IPS-15b (cell line): ENCODE measurements around the gene UBL7.

Experiments used
- H3K27me3 ChIP-seq: one replicate; pipeline ENCODE4 v1.6.1; 2013; ENCODE audit warnings: low read length; ENCODE audit not compliant: control insufficient read depth, insufficient read depth
- H3K36me3 ChIP-seq: one replicate; pipeline ENCODE4 v1.6.1; 2013; ENCODE audit warnings: low read length; ENCODE audit not compliant: control insufficient read depth, insufficient read depth
- H3K4me1 ChIP-seq: one replicate; pipeline ENCODE4 v1.6.1; 2013; ENCODE audit warnings: mild to moderate bottlenecking, low read length; ENCODE audit not compliant: control insufficient read depth, insufficient read depth
- H3K4me3 ChIP-seq: one replicate; pipeline ENCODE4 v1.5.1; 2013; ENCODE audit warnings: low read depth, low read length
- H3K9ac ChIP-seq: one replicate; pipeline ENCODE4 v1.6.1; 2013; ENCODE audit warnings: low read depth, mild to moderate bottlenecking, low read length
- H3K9me3 ChIP-seq: one replicate; pipeline ENCODE4 v1.6.1; 2013; ENCODE audit warnings: mild to moderate bottlenecking, low read length; ENCODE audit not compliant: control insufficient read depth, insufficient read depth

UBL7 gene

DNA sequence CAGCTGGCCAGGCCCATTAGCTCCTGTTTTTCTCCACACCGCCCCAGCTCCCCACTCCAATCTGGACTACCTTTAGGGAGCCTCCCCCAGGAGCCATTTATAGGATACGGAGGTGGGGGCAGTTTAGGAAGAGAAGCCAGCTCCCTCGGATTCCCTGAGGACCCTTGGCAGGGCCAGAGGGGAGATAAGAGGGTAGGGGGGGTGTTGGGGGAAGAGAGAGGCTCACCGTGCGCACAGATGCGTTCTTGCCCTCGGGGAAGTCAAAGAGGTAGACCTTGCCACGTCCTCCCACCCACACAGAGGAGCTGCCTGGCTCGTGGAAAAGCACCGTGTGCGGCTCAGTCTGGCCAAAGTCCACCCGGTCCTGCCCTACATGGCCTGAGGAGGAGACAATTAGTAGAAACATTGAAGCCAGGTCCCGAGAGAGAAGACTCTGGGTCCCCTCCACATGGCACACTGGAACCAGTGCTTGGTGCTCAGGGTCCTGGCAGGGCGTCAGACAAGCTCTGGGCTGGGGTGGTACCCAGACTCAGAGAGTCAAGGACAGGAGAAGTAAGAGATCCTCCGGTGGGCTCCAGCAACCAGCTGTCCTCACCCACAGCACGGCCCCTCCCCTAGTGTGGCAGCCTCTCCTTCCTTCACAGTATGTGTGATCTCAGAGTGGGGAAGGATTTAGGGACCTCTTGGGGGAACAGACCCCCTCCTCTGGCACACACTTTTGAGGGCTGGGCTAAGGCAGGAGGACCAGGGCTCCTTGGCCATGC is 42.2 kb downstream of the UBL7 start:
- Histone ChIP-seq H3K36me3 (peaks cover 23% of the 10 kb centered on the region), H3K9me3 (no peaks in the 10 kb centered on the region), H3K4me1 (no peaks in the 10 kb centered on the region)

GRCh38 chr15:74417670-74418069 is 43.3 kb downstream of the UBL7 start:
- H3K4me1 ChIP-seq, result no peaks in the 10 kb centered on the region
- no peaks in the 10 kb centered on the region for H3K27me3 ChIP-seq
- H3K9ac ChIP-seq, result no peak overlapping the region
- peaks cover 24% of the 10 kb centered on the region for H3K36me3 ChIP-seq
- H3K9me3 ChIP-seq, result no peaks in the 10 kb centered on the region
- H3K4me3 ChIP-seq, result no peak overlapping the region

More for the DNA sequence above, 42.2 kb downstream of the UBL7 start:
- H3K27me3 ChIP-seq, result no peaks in the 10 kb centered on the region
- no peak overlapping the region for H3K9ac ChIP-seq
- no peak overlapping the region for H3K4me3 ChIP-seq

GRCh38 chr15:74417225-74417624 is 43.7 kb downstream of the UBL7 start:
- Histone ChIP-seq H3K4me1 (no peaks in the 10 kb centered on the region), H3K4me3 (no peak overlapping the region), H3K36me3 (peaks cover 24% of the 10 kb centered on the region), H3K9me3 (no peaks in the 10 kb centered on the region), H3K9ac (no peak overlapping the region), H3K27me3 (no peaks in the 10 kb centered on the region)

- no peaks in the 10 kb centered on the region for H3K4me1 ChIP-seq
- H3K9ac ChIP-seq, result no peak overlapping the region
- no peaks in the 10 kb centered on the region for H3K9me3 ChIP-seq
- no peaks in the 10 kb centered on the region for H3K27me3 ChIP-seq
- H3K4me3 ChIP-seq, result no peak overlapping the region
- H3K36me3 ChIP-seq, result peaks cover 22% of the 10 kb centered on the region
Measured at GRCh38 chr15:74415966-74416916, 44.7 kb downstream of the UBL7 start.

- H3K9ac ChIP-seq, result no peak overlapping the region
- no peaks in the 10 kb centered on the region for H3K27me3 ChIP-seq
- peaks cover 28% of the 10 kb centered on the region for H3K36me3 ChIP-seq
- no peaks in the 10 kb centered on the region for H3K4me1 ChIP-seq
- H3K4me3 ChIP-seq, result no peak overlapping the region
- H3K9me3 ChIP-seq, result no peaks in the 10 kb centered on the region
Measured at GRCh38 chr15:74414603-74415338, 46.2 kb downstream of the UBL7 start.

GRCh38 chr15:74414081-74414580 is 46.8 kb downstream of the UBL7 start:
- Histone ChIP-seq H3K9me3 (no peaks in the 10 kb centered on the region), H3K36me3 (peaks cover 28% of the 10 kb centered on the region), H3K4me1 (no peaks in the 10 kb centered on the region), H3K9ac (no peak overlapping the region), H3K27me3 (no peaks in the 10 kb centered on the region), H3K4me3 (no peak overlapping the region)

DNA sequence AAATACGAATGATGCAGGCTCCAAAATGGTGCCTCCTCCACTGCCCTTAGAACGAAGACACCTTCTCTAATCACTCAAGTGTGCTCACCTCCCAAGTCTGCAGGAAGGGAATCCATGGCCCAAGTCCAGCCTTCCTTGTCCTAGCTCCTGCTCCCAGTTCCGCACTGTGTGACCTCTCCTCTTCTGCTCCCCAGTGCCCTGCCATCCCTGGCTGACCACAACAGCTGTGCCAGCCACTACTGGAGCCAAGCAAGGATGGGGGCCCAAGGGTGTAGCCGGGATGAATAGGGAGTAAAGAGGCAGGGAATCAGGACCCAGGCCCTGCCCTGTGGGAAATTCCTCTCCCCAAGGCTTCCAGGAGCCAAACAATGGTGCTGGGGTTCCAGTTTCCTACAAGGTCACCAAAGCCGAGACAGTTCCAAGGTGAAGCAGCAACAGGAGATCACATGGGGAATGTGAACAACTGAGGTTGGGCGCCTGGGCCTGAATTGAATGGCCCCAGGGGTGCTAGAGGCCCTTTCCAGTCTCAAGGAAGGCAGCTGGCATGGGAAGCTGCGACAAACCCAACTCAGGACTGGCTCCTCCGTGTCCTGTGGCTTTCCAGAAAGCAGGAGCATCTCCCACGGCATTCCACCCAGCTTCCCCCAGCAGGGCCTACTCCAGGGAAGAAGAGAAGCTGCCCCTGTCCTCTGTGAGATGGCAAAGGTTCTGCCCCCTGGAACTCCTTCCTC is 47.4 kb downstream of the UBL7 start:
- Histone ChIP-seq H3K4me3 (no peak overlapping the region), H3K4me1 (no peaks in the 10 kb centered on the region), H3K9me3 (no peaks in the 10 kb centered on the region), H3K27me3 (no peaks in the 10 kb centered on the region), H3K36me3 (peaks cover 28% of the 10 kb centered on the region), H3K9ac (no peak overlapping the region)

- Histone ChIP-seq H3K9me3 (no peaks in the 10 kb centered on the region), H3K4me1 (no peaks in the 10 kb centered on the region), H3K9ac (no peak overlapping the region), H3K27me3 (no peaks in the 10 kb centered on the region), H3K4me3 (no peak overlapping the region), H3K36me3 (peaks cover 28% of the 10 kb centered on the region)
Measured at GRCh38 chr15:74412159-74412558, 48.8 kb downstream of the UBL7 start.

- Histone ChIP-seq H3K4me3 (no peak overlapping the region), H3K27me3 (no peaks in the 10 kb centered on the region), H3K4me1 (no peaks in the 10 kb centered on the region), H3K9me3 (no peaks in the 10 kb centered on the region), H3K36me3 (peaks cover 28% of the 10 kb centered on the region), H3K9ac (no peak overlapping the region)
Measured at GRCh38 chr15:74411686-74412085, 49.3 kb downstream of the UBL7 start.

GRCh38 chr15:74410502-74410901 is 50.5 kb downstream of the UBL7 start:
- Histone ChIP-seq H3K9me3 (no peaks in the 10 kb centered on the region), H3K36me3 (peaks cover 20% of the 10 kb centered on the region), H3K4me3 (no peak overlapping the region), H3K27me3 (no peaks in the 10 kb centered on the region), H3K4me1 (no peaks in the 10 kb centered on the region), H3K9ac (no peak overlapping the region)

DNA sequence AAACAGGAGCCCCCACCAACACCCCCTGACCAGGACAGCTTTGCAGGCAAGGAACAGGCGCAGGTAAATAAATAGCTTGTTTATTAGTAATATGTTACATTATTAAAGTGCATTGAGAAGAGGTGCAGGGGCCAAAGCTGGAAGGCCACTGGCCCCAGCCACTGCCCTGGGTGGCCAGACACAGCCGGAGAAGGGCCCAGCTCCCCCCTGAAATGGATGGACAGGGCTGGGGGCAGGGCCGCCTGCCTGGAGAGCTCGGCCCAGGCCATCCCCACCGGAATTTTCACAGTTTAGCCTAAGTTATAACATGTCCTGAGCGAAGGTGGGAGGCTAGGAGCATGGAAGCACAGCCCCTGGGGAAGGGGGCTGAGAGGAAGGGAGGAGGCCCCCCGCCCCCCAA is 51.7 kb downstream of the UBL7 start:
- H3K36me3 ChIP-seq, result peaks cover 12% of the 10 kb centered on the region
- H3K9ac ChIP-seq, result no peak overlapping the region
- H3K4me1 ChIP-seq, result no peaks in the 10 kb centered on the region

More for the DNA sequence above, 51.7 kb downstream of the UBL7 start:
- Histone ChIP-seq H3K4me3 (no peak overlapping the region), H3K27me3 (no peaks in the 10 kb centered on the region), H3K9me3 (no peaks in the 10 kb centered on the region)
